Activated CD8-positive, alpha-beta memory T cell treated with anti-CD3 and anti-CD28 coated beads, Interleukin-2, amount 50 U/mL, for 24 hours (primary cell): ENCODE data around the gene SURF6.

ENCODE experiments used
- DNase-seq: peaks from one replicate; pipeline ENCODE4 v3.0.0-alpha.2; 2020; ENCODE audit errors: extremely low read depth

The SURF6 gene

GRCh38 chr9:133367778-133368177, 31.8 kb upstream of the SURF6 start:
- DNase-seq = no peak

GRCh38 chr9:133367221-133367620, 31.2 kb upstream of the SURF6 start:
- no peak for DNase-seq

GRCh38 chr9:133366435-133366834, 30.4 kb upstream of the SURF6 start:
- no peak for DNase-seq

- DNase-seq = no peak
These were observed 26.5 kb upstream of the SURF6 start for GRCh38 chr9:133362359-133363044.

GRCh38 chr9:133361507-133362092, 25.6 kb upstream of the SURF6 start:
- DNase-seq = no peak

- no peak for DNase-seq
These were observed 24.7 kb upstream of the SURF6 start for GRCh38 chr9:133360400-133361393.

GRCh38 chr9:133359399-133360175, 23.6 kb upstream of the SURF6 start:
- no peak for DNase-seq

- DNase-seq = no peak
These were observed 21.7 kb upstream of the SURF6 start for GRCh38 chr9:133357656-133358055.

GRCh38 chr9:133356391-133357091, 20.6 kb upstream of the SURF6 start, which contains the start of the genes SURF1 and SURF2:
SURF1 (minus strand) TSS chr9:133356487; CDS start chr9:133356453, 34 bp downstream.
SURF2 (plus strand) TSS chr9:133356550; CDS start chr9:133356593, 43 bp downstream.
- peak; percentile 77 for DNase-seq

GRCh38 chr9:133355881-133356357, 19.9 kb upstream of the SURF6 start:
- DNase-seq = no peak

GRCh38 chr9:133354766-133355165, 18.8 kb upstream of the SURF6 start:
- DNase-seq = no peak

GRCh38 chr9:133353548-133353947, 17.6 kb upstream of the SURF6 start:
- DNase-seq = no peak

- no peak for DNase-seq
These were observed 16.8 kb upstream of the SURF6 start for GRCh38 chr9:133352635-133353340.

- DNase-seq = no peak
These were observed 16.1 kb upstream of the SURF6 start for GRCh38 chr9:133351908-133352634.

GRCh38 chr9:133351526-133351907, 15.5 kb upstream of the SURF6 start:
- DNase-seq = no peak

GRCh38 chr9:133349965-133350616, 14.1 kb upstream of the SURF6 start:
- no peak for DNase-seq

GRCh38 chr9:133348718-133349573, 13.0 kb upstream of the SURF6 start:
- no peak for DNase-seq
